ENCODE data around the gene PPFIBP2. TPM values are rescaled to one million over a fixed set of nuclear protein-coding genes. Genes with fewer than 3 reads are reported as not detected.

The PPFIBP2 gene
- total RNA-seq, 1 donor from 2014 or later, result 15.0 TPM

DNA sequence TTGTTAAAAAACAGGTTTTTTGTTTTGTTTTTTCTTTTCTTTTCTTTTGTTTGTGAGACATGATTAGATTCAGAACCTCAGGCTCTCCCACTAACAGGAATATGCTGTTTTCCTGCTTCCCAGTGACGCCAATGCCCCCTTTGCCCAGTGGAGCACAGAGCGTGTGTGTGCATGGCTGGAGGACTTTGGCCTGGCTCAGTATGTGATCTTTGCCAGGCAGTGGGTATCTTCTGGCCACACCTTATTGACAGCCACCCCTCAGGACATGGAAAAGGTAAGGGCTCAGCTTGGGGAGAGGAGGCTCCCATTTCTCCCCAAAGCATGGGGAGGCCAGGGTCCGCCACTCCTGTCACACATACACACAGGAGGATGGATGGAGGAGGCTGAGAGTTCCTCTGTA, 134.5 kb downstream of the PPFIBP2 start:
- TF ChIP-seq CTCF (IDR thresholded peaks at IDR 0.05; ENCODE audit: insufficient read depth, low read length, severe bottlenecking), result no peak
- DNase-seq (ENCODE audit: low read depth), result no peak
- Histone ChIP-seq H3K36me3 (ENCODE audit: control insufficient read depth, insufficient read depth, low read length) (peaks cover 3% of the 10 kb centered on the region), H3K27me3 (ENCODE audit: control insufficient read depth, insufficient read depth, low read length) (no peaks in the 10 kb centered on the region), H3K4me3 (ENCODE audit: low read depth, low read length) (no peak overlapping the region)
- FAIRE-seq, result no peak

DNA sequence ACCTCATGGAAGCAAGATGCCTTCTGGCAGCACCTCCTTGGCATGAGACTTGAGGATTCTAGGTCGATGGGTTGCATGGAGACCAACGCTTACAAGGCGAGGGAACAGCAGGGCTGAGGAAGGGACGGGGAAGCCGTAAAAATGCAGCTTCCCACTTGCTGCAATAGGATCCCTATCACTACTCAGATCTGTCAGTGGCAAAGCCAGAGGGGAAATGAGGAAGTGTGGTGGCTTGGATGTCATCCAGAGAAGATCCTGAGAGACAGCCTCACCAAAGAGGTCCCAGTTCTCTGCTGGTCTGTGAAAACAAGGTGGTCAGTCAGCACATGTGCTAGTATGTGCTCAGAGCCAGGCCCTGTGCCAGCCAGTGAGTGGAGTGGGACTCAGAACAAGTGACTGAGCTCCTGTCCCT, 137.3 kb downstream of the PPFIBP2 start:
- Histone ChIP-seq H3K4me3 (ENCODE audit: low read depth, low read length) (no peak overlapping the region), H3K27me3 (ENCODE audit: control insufficient read depth, insufficient read depth, low read length) (no peaks in the 10 kb centered on the region), H3K36me3 (ENCODE audit: control insufficient read depth, insufficient read depth, low read length) (peaks cover 3% of the 10 kb centered on the region)
- FAIRE-seq (no peak), DNase-seq (ENCODE audit: low read depth) (no peak)
- TF ChIP-seq CTCF (IDR thresholded peaks at IDR 0.05; ENCODE audit: insufficient read depth, low read length, severe bottlenecking), result no peak

DNA sequence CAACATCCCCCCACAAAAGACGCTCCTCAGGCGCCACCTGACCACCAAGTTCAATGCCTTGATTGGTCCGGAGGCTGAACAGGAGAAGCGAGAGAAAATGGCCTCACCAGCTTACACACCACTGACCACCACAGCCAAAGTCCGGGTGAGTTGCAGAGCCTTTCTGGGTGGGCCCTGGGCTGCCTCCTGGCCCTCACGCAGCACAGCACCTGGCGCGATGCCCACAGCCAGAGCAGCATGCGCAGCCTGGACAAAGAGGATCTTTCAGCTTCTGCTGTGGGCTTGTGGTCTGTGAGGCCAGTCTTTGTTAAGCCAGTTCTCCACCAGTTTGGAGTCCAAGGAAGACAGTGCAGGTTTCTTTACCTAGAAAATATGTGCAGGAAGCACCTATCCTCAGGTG, 137.9 kb downstream of the PPFIBP2 start:
- TF ChIP-seq CTCF (IDR thresholded peaks at IDR 0.05; ENCODE audit: insufficient read depth, low read length, severe bottlenecking), result no peak
- no peak overlapping the region for H3K4me3 ChIP-seq (ENCODE audit: low read depth, low read length)
- no peaks in the 10 kb centered on the region for H3K27me3 ChIP-seq (ENCODE audit: control insufficient read depth, insufficient read depth, low read length)
- FAIRE-seq (no peak), DNase-seq (ENCODE audit: low read depth) (no peak)
- H3K36me3 ChIP-seq (ENCODE audit: control insufficient read depth, insufficient read depth, low read length), result peaks cover 3% of the 10 kb centered on the region

- Histone ChIP-seq H3K4me3 (ENCODE audit: low read depth, low read length) (no peak overlapping the region), H3K36me3 (ENCODE audit: control insufficient read depth, insufficient read depth, low read length) (peaks cover 3% of the 10 kb centered on the region), H3K27me3 (ENCODE audit: control insufficient read depth, insufficient read depth, low read length) (no peaks in the 10 kb centered on the region)
- TF ChIP-seq CTCF (IDR thresholded peaks at IDR 0.05; ENCODE audit: insufficient read depth, low read length, severe bottlenecking), result no peak
- DNase-seq (ENCODE audit: low read depth) (no peak), FAIRE-seq (no peak)
These were observed 140.5 kb downstream of the PPFIBP2 start for GRCh38 chr11:7654195-7654705.

- H3K27me3 ChIP-seq (ENCODE audit: control insufficient read depth, insufficient read depth, low read length), result no peaks in the 10 kb centered on the region
- no peak for TF ChIP-seq CTCF (IDR thresholded peaks at IDR 0.05; ENCODE audit: insufficient read depth, low read length, severe bottlenecking)
- DNase-seq (ENCODE audit: low read depth) (no peak), FAIRE-seq (no peak)
- H3K4me3 ChIP-seq (ENCODE audit: low read depth, low read length), result no peak overlapping the region
- peaks cover 2% of the 10 kb centered on the region for H3K36me3 ChIP-seq (ENCODE audit: control insufficient read depth, insufficient read depth, low read length)
These were observed 141.7 kb downstream of the PPFIBP2 start for GRCh38 chr11:7655253-7656217.

Data from bronchial epithelial cell (primary cell).